Measurements from ENCODE around the gene SMG6. TPM values are rescaled to one million over a fixed set of nuclear protein-coding genes. Genes with fewer than 3 reads are reported as not detected.

Gene SMG6
- total RNA-seq, 1 donor from 2014 or later = 38.1 TPM

- Mint-ChIP-seq H3K9me3 (ENCODE audit: unreplicated experiment) (no peaks in the 10 kb centered on the region), H3K36me3 (ENCODE audit: low read depth, unreplicated experiment) (peaks cover 14% of the 10 kb centered on the region), H3K27ac (ENCODE audit: unreplicated experiment) (no peak overlapping the region), H3K4me1 (ENCODE audit: unreplicated experiment) (peaks cover 36% of the 10 kb centered on the region), H3K4me3 (ENCODE audit: unreplicated experiment) (peak overlapping the region; percentile 56), H3K27me3 (ENCODE audit: unreplicated experiment) (peaks cover 12% of the 10 kb centered on the region)
- TF ChIP-seq CTCF (IDR thresholded peaks at IDR 0.05; ENCODE audit: unreplicated experiment) = no peak
- DNase-seq (ENCODE audit: low spot score) = no peak
Observed at GRCh38 chr17:2093349-2093748, 210.2 kb downstream of the SMG6 start.

- peak; percentile 31 for TF ChIP-seq CTCF (IDR thresholded peaks at IDR 0.05; ENCODE audit: unreplicated experiment)
- Mint-ChIP-seq H3K27me3 (ENCODE audit: unreplicated experiment) (peaks cover 13% of the 10 kb centered on the region), H3K36me3 (ENCODE audit: low read depth, unreplicated experiment) (peaks cover 5% of the 10 kb centered on the region), H3K9me3 (ENCODE audit: unreplicated experiment) (no peaks in the 10 kb centered on the region), H3K4me3 (ENCODE audit: unreplicated experiment) (no peak overlapping the region), H3K27ac (ENCODE audit: unreplicated experiment) (peak overlapping the region; percentile 33), H3K4me1 (ENCODE audit: unreplicated experiment) (peaks cover 36% of the 10 kb centered on the region)
- DNase-seq (ENCODE audit: low spot score) = no peak
Observed at GRCh38 chr17:2092253-2092652, 211.3 kb downstream of the SMG6 start.

GRCh38 chr17:2090804-2091534, 212.6 kb downstream of the SMG6 start:
- H3K4me3 Mint-ChIP-seq (ENCODE audit: unreplicated experiment) = peak overlapping the region; percentile 42
- peak overlapping the region; percentile 74 for H3K27ac Mint-ChIP-seq (ENCODE audit: unreplicated experiment)
- peaks cover 17% of the 10 kb centered on the region for H3K27me3 Mint-ChIP-seq (ENCODE audit: unreplicated experiment)
- H3K36me3 Mint-ChIP-seq (ENCODE audit: low read depth, unreplicated experiment) = peaks cover 5% of the 10 kb centered on the region
- no peaks in the 10 kb centered on the region for H3K9me3 Mint-ChIP-seq (ENCODE audit: unreplicated experiment)
- H3K4me1 Mint-ChIP-seq (ENCODE audit: unreplicated experiment) = peaks cover 44% of the 10 kb centered on the region
- peak; percentile 65 for DNase-seq (ENCODE audit: low spot score)
- no peak for TF ChIP-seq CTCF (IDR thresholded peaks at IDR 0.05; ENCODE audit: unreplicated experiment)

GRCh38 chr17:2090210-2090641, 213.4 kb downstream of the SMG6 start:
- Mint-ChIP-seq H3K27ac (ENCODE audit: unreplicated experiment) (peak overlapping the region; percentile 52), H3K9me3 (ENCODE audit: unreplicated experiment) (no peaks in the 10 kb centered on the region), H3K27me3 (ENCODE audit: unreplicated experiment) (peaks cover 17% of the 10 kb centered on the region), H3K4me3 (ENCODE audit: unreplicated experiment) (no peak overlapping the region), H3K4me1 (ENCODE audit: unreplicated experiment) (peaks cover 51% of the 10 kb centered on the region), H3K36me3 (ENCODE audit: low read depth, unreplicated experiment) (peaks cover 9% of the 10 kb centered on the region)
- DNase-seq (ENCODE audit: low spot score) = no peak
- no peak for TF ChIP-seq CTCF (IDR thresholded peaks at IDR 0.05; ENCODE audit: unreplicated experiment)

- no peak for TF ChIP-seq CTCF (IDR thresholded peaks at IDR 0.05; ENCODE audit: unreplicated experiment)
- Mint-ChIP-seq H3K27ac (ENCODE audit: unreplicated experiment) (no peak overlapping the region), H3K9me3 (ENCODE audit: unreplicated experiment) (no peaks in the 10 kb centered on the region), H3K4me1 (ENCODE audit: unreplicated experiment) (peaks cover 58% of the 10 kb centered on the region), H3K27me3 (ENCODE audit: unreplicated experiment) (peaks cover 17% of the 10 kb centered on the region), H3K4me3 (ENCODE audit: unreplicated experiment) (no peak overlapping the region), H3K36me3 (ENCODE audit: low read depth, unreplicated experiment) (peaks cover 9% of the 10 kb centered on the region)
- DNase-seq (ENCODE audit: low spot score) = no peak
Observed at GRCh38 chr17:2089021-2089422, 214.6 kb downstream of the SMG6 start.

Data from endothelial cell (in vitro differentiated cells).